Lower leg skin (tissue), 4 donors: ENCODE data around the gene NLRP1. TPM values are rescaled to one million over a fixed set of nuclear protein-coding genes. Genes with fewer than 3 reads are reported as not detected.

Experiments used
- DNase-seq, 2 donors: peaks; one replicate each; pipeline ENCODE4 v3.0.0-alpha.2; 2019; ENCODE audit warnings: low spot score in 2 of 2
- H3K4me3 ChIP-seq: fragments of 200-600 bp; sonication (generic); 2 replicates; pipeline ENCODE4 v1.5.1; 2017; ENCODE audit warnings: mild to moderate bottlenecking, low read depth; ENCODE audit not compliant: poor library complexity, severe bottlenecking
- CTCF ChIP-seq, 3 donors: fragments of 450-650 bp; IDR thresholded peaks; one replicate each; pipeline ENCODE4 v1.5.1; 2016; ENCODE audit warnings: antibody characterized with exemption in 3 of 3, mild to moderate bottlenecking in 3 of 3, moderate library complexity in 2 of 3
- POLR2A ChIP-seq, 2 donors: fragments of 450-650 bp; IDR thresholded peaks; one replicate each; pipeline ENCODE4 v1.6.1; 2016 to 2017; ENCODE audit warnings: antibody characterized with exemption in 2 of 2, mild to moderate bottlenecking in 1 of 2, moderate library complexity in 1 of 2
- WGBS, 2 donors: methylation state at CpG; one replicate each; pipeline ENCODE4 v1.1.5; 2018; 5-methylcytosine and 5-hydroxymethylcytosine counted together
- intact Hi-C: fragments of 100-400 bp; cut with DNase I; formaldehyde crosslinking; loops from one replicate; pipeline ENCODE4 v1.15.0; 2023; ENCODE audit warnings: low total_unique reads
- total RNA-seq, 4 donors: library from RNA; depleted of rRNA; stranded (reverse); fragments of >200 nt; gene quantifications; one replicate each; pipeline ENCODE4 v1.1.0, GENCODE V29; 2016

Gene NLRP1
- total RNA-seq, 4 donors from 2014 or later: 55.5 to 163 (median 68.9) TPM

- H3K4me3 ChIP-seq: no peak overlapping the region
- WGBS, 2 donors: 80 to 82% methylated on average over 5 to 6 of the region's 6 CpGs
- no peak for DNase-seq
- no peak for TF ChIP-seq CTCF (IDR thresholded peaks at IDR 0.05)
- TF ChIP-seq POLR2A (IDR thresholded peaks at IDR 0.05): no peak
- intact Hi-C loops: no loop called here
Observed at GRCh38 chr17:5562661-5563360, 21.5 kb downstream of the NLRP1 start.

- WGBS, 2 donors: 82 to 83% methylated on average over 13 of the region's 14 CpGs
- no peak overlapping the region for H3K4me3 ChIP-seq
- TF ChIP-seq POLR2A (IDR thresholded peaks at IDR 0.05) (no peak), CTCF (IDR thresholded peaks at IDR 0.05) (no peak)
- no peak for DNase-seq
- intact Hi-C loops: no loop called here
Observed at GRCh38 chr17:5561736-5562571, 22.4 kb downstream of the NLRP1 start.

- intact Hi-C loops: no loop called here
- TF ChIP-seq CTCF (IDR thresholded peaks at IDR 0.05): no peak
- no peak for TF ChIP-seq POLR2A (IDR thresholded peaks at IDR 0.05)
- no peak overlapping the region for H3K4me3 ChIP-seq
- 89 to 93% methylated on average over 9 of the region's 9 CpGs for WGBS, 2 donors
- DNase-seq: no peak
Observed at GRCh38 chr17:5560361-5560988, 23.8 kb downstream of the NLRP1 start.

GRCh38 chr17:5558815-5559785, 25.2 kb downstream of the NLRP1 start:
- no peak overlapping the region for H3K4me3 ChIP-seq
- intact Hi-C loops: no loop called here
- WGBS, 2 donors: 93 to 95% methylated on average over 13 to 15 of the region's 16 CpGs
- no peak for TF ChIP-seq CTCF (IDR thresholded peaks at IDR 0.05)
- no peak for DNase-seq

- DNase-seq: no peak
- TF ChIP-seq POLR2A (IDR thresholded peaks at IDR 0.05): no peak
- no peak for TF ChIP-seq CTCF (IDR thresholded peaks at IDR 0.05)
- 86 to 91% methylated on average over 6 of the region's 6 CpGs for WGBS, 2 donors
- intact Hi-C loops: no loop called here
- no peak overlapping the region for H3K4me3 ChIP-seq
Observed at GRCh38 chr17:5557990-5558389, 26.3 kb downstream of the NLRP1 start.
